GM18519 (cell line): ENCODE data around the gene MYL6.
"Not testable (repeated sequence)": the region's sequence is repeated elsewhere in the genome, so short reads cannot be mapped to it uniquely, and the experiment has no call there.

ENCODE experiments used
- ATAC-seq: cut with Tn5 transposase; IDR thresholded peaks from one replicate; pipeline ENCODE4 v1.9.1; 2021; ENCODE audit warnings: mild to moderate bottlenecking, moderate library complexity; ENCODE audit not compliant: unreplicated experiment, low FRiP score

MYL6 gene

DNA sequence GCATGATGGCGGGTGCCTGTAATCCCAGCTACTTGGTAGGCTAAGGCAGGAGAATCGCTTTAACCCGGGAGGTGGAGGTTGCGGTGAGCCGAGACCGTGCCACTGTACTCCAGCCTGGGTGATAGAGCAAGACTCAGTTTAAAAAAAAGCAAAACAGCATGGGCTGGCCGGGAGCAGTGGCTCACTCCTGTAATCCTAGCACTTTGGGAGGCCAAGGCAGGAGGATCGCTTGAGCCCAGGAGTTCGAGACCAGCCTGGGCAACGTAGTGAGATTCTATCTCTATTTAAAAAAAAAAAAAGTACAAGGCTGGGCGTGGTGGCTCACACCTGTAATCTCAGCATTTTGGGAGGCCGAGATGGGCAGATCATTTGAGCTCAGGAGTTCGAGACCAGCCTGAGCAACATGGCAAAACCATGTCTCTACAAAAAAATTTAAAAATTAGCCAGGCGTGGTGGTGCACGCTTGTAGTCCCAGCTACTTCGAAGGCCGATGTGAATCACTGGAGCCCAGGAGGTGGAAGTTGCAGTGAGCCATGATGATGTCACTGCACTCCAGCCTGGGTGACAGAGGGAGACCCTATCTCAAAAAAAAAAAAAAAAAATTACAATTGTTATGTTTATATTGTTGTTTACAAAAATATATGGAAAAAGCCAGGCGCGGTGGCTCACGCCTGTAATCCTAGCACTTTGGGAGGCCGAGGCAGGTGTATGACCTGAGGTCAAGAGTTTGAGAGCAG is 1.5 kb upstream of the MYL6 start:
- not testable (repeated sequence) for ATAC-seq

- peak; percentile 18 for ATAC-seq
These were observed 744 bp upstream of the MYL6 start for GRCh38 chr12:56157201-56158028.

DNA sequence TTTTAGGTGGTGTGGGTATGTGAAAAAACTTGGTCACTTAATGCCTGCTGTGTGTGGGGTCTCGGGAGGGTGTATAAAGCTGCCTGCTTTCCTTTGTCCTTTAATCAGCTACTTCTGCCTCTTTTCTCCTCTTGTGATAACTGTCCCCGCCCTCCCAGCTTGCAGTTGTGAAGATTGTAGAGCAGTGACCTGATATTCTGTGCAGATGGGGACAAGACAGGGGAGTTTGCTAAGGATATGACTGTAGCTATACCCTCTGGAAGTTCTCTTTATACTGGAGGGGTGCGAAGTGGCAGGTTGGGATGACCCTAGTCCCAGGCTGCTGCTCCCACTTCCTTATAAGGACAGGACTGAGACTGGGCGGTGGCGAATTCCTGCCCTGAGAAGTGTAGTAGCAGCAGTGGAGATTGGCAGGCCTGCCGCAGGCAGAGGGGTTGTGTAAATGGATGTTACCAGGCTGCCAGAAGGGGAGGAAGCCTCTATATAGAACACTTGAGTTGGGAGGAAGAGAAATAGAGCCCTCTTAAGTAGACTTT is 835 bp downstream of the MYL6 start:
- ATAC-seq, result no peak

DNA sequence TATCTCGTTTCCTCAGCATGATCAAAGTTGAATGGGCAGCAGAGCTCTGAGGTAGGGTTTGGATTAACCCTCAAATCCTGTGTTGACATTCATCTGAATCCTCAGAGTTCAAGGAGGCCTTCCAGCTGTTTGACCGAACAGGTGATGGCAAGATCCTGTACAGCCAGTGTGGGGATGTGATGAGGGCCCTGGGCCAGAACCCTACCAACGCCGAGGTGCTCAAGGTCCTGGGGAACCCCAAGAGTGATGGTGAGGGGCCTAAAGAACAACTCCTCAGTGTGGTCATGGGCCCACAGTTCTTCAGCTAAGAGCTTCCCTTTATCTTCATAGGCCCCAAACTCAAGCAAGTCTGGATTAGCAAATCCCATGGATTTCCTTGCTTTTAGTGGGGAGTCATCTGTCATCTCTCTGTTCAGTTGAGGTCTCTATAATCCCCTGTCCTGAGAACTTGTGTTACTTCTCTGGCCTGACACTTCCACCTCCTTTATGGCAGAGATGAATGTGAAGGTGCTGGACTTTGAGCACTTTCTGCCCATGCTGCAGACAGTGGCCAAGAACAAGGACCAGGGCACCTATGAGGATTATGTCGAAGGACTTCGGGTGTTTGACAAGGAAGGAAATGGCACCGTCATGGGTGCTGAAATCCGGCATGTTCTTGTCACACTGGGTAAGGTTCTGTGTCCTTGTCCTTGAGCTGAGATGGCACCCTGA is 1.5 kb downstream of the MYL6 start:
- ATAC-seq, result no peak

GRCh38 chr12:56160193-56160763 is 2.1 kb downstream of the MYL6 start:
- no peak for ATAC-seq

- no peak for ATAC-seq
These were observed 2.9 kb downstream of the MYL6 start for GRCh38 chr12:56160894-56161689.

- no peak for ATAC-seq
These were observed 3.7 kb downstream of the MYL6 start for GRCh38 chr12:56161690-56162351.

GRCh38 chr12:56162468-56163290 is 4.5 kb downstream of the MYL6 start:
- ATAC-seq, result no peak

- no peak for ATAC-seq
These were observed 5.6 kb downstream of the MYL6 start for GRCh38 chr12:56163533-56164344.

DNA sequence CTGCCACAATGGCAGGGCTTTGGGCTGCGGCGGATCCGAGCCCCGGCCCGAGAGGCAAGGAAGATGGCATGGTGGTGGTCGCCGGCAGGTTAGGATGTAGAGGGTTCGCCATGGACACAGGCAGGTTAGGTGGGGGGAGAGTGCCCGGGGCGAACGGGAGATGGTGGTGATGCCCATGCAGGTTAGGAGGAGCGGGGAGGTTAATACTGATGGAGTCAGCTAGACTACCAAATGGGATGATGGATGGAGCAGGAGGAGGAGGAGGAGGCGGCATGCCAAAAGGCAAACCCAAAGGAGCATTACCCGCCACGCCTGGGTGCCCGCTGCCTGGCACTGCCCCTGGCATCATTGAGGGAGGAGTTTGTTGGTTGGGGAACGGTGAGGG is 6.2 kb downstream of the MYL6 start:
- no peak for ATAC-seq

GRCh38 chr12:56165369-56165768 is 7.2 kb downstream of the MYL6 start:
- ATAC-seq, result no peak

- ATAC-seq, result no peak
These were observed 11.1 kb downstream of the MYL6 start for GRCh38 chr12:56169229-56169759.

DNA sequence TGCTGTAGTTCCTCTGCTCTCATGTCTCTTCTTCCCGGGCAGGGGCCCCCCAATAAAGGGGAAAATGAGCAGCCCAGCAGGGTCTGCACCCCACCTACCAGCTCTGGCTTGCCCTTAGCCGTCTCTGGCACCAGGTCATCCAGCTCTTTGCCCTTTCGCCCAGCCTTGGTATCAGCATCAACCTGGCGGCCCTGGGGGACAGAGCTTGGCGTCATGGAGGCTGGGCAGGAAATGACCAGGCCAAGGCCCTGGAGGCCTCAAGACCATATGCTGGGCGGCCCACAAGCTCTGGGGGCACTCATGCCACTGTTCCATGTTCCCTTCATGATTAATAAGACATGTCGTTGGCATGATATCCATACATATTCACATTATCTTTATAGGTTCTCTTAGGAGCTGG is 14.7 kb downstream of the MYL6 start:
- no peak for ATAC-seq

DNA sequence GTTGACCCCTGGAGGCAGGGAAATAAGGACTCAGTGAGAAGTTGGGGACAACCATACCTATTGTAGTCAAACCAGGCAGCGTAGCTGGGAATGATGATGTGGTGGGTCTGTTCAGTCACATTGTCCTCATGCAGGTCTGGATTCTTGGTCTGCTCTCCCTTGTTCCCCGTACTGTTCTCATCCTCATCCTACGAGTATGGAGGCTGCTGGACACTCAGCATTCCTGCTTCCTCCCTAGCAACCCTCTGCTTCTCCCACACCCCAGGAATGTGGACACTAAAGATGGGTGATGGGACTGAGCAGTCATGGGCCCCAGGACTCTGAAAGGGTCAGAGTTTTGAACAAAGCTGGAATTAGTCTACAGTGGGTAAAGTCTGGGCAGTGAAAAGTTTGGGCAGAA is 20.2 kb downstream of the MYL6 start:
- no peak for ATAC-seq

DNA sequence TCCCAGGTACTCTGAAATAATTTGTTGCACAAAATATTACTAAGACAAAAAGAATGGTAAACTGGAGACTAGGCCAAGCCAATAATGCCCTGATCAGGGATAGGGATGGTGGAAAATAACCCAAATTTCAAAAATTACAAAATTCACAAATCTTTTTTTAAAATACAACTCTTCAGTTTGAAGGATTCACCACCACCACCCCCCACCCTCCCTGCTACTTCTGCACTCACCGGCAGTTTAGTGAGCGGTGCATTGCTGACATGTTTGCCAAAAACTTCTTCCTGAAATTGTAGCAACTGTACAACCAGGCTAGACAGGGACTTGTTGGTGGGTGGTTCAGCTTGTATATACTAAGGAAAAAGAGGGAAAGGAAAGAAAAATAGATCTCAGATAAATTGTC is 28.8 kb downstream of the MYL6 start:
- no peak for ATAC-seq

- no peak for ATAC-seq
These were observed 30.1 kb downstream of the MYL6 start for GRCh38 chr12:56188131-56188777.

DNA sequence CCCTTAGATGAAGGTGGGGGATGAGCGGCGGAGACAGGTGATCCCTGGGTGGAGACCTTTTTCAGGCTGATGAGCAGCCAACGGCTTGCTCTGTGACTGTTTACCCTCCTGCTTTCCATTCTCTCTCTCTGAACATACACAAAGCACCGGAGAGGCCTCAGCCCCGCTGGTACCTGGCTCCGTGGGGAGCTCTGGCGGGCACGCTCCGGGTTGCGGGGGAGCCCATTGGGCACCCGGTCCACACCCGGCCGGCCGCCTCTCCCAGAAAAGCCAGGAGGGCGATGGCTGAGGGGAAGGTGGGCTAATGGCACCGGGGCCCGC is 30.6 kb downstream of the MYL6 start:
- ATAC-seq, result no peak
